Hematopoietic multipotent progenitor cell (in vitro differentiated cells): ENCODE results near the gene TENT5C. TPM values are rescaled to one million over a fixed set of nuclear protein-coding genes. Genes with fewer than 3 reads are reported as not detected.

Source experiments
- DNase-seq, 3 donors: peaks; one replicate each; pipeline ENCODE4 v3.0.0-alpha.2; 2011 to 2015; ENCODE audit warnings: low read depth in 2 of 3, low spot score in 2 of 3
- total RNA-seq: library from RNA; depleted of rRNA; stranded (reverse); fragments of >200 nt; gene quantifications from one replicate; pipeline ENCODE4 v1.2.3, GENCODE V29; 2012

The TENT5C gene
- total RNA-seq, 1 donor, result 12.4 TPM

GRCh38 chr1:117632269-117633067 is 26.6 kb downstream of the TENT5C start:
- no peak for DNase-seq

- DNase-seq, result no peak
Measured at GRCh38 chr1:117633068-117633345, 27.2 kb downstream of the TENT5C start.

GRCh38 chr1:117633423-117633822 is 27.6 kb downstream of the TENT5C start:
- DNase-seq, result no peak

GRCh38 chr1:117633936-117634335 is 28.1 kb downstream of the TENT5C start:
- no peak for DNase-seq

- DNase-seq, result no peak
Measured at GRCh38 chr1:117634631-117635030, 28.8 kb downstream of the TENT5C start.

- DNase-seq, result no peak
Measured at GRCh38 chr1:117635805-117636204, 30.0 kb downstream of the TENT5C start.

GRCh38 chr1:117636637-117637425 is 31.0 kb downstream of the TENT5C start:
- peak in 2 of 3 donors; percentile 30 to 63 for DNase-seq

- no peak for DNase-seq
Measured at GRCh38 chr1:117638141-117638540, 32.3 kb downstream of the TENT5C start.

- no peak for DNase-seq
Measured at GRCh38 chr1:117638759-117639158, 32.9 kb downstream of the TENT5C start.

- DNase-seq, result no peak
Measured at GRCh38 chr1:117639741-117640140, 33.9 kb downstream of the TENT5C start.

GRCh38 chr1:117641536-117641935 is 35.7 kb downstream of the TENT5C start:
- DNase-seq, result no peak

GRCh38 chr1:117642963-117643362 is 37.1 kb downstream of the TENT5C start:
- DNase-seq, result no peak

- no peak for DNase-seq
Measured at GRCh38 chr1:117643601-117644000, 37.8 kb downstream of the TENT5C start.

GRCh38 chr1:117644696-117645311 is 39.0 kb downstream of the TENT5C start:
- DNase-seq, result peak in 1 of 3 donors; percentile 60

- DNase-seq, result no peak
Measured at GRCh38 chr1:117645343-117645742, 39.5 kb downstream of the TENT5C start.

GRCh38 chr1:117646007-117646811 is 40.4 kb downstream of the TENT5C start:
- DNase-seq, result no peak

GRCh38 chr1:117646956-117647355 is 41.1 kb downstream of the TENT5C start:
- DNase-seq, result no peak

- no peak for DNase-seq
Measured at GRCh38 chr1:117648015-117648414, 42.2 kb downstream of the TENT5C start.

GRCh38 chr1:117650840-117651568 is 45.2 kb downstream of the TENT5C start:
- DNase-seq, result no peak

- no peak for DNase-seq
Measured at GRCh38 chr1:117651616-117652015, 45.8 kb downstream of the TENT5C start.
